OCI-LY1 (cell line): Measurements from ENCODE around the gene ZNRF1.

ENCODE experiments used
- H2AFZ ChIP-seq: fragments of 200-600 bp; sonication (generic), shearing (Covaris generic); 2 replicates; pipeline ENCODE4 v1.6.0; 2014; ENCODE audit warnings: antibody characterized with exemption, mild to moderate bottlenecking, low read length
- H3F3A ChIP-seq: fragments of 200-600 bp; sonication (generic), shearing (Covaris generic); 2 replicates; pipeline ENCODE4 v1.6.0; 2014; ENCODE audit warnings: mild to moderate bottlenecking, antibody characterized with exemption, low read length, moderate library complexity; ENCODE audit not compliant: insufficient read depth
- H3K27ac ChIP-seq: fragments of 200-600 bp; sonication (generic); 2 replicates; pipeline ENCODE4 v1.5.1; 2014; ENCODE audit warnings: low read length, mixed run types, mild to moderate bottlenecking, low read depth; ENCODE audit not compliant: poor library complexity, severe bottlenecking
- H3K27me3 ChIP-seq: fragments of 200-600 bp; sonication (generic); 2 replicates; pipeline ENCODE4 v1.6.0; 2014; ENCODE audit warnings: antibody characterized with exemption, mild to moderate bottlenecking, low read length, moderate library complexity; ENCODE audit not compliant: insufficient read depth
- H3K36me3 ChIP-seq: fragments of 200-600 bp; sonication (generic); 2 replicates; pipeline ENCODE4 v1.6.1; 2014; ENCODE audit warnings: mild to moderate bottlenecking, antibody characterized with exemption, low read length, moderate library complexity, mixed read lengths; ENCODE audit not compliant: insufficient read depth
- H3K4me1 ChIP-seq: fragments of 200-600 bp; sonication (generic); 2 replicates; pipeline ENCODE4 v1.5.1; 2014; ENCODE audit warnings: mild to moderate bottlenecking, low read length, moderate library complexity; ENCODE audit not compliant: insufficient read depth, severe bottlenecking
- H3K4me2 ChIP-seq: fragments of 200-600 bp; sonication (generic), shearing (Covaris generic); 2 replicates; pipeline ENCODE4 v1.6.1; 2014; ENCODE audit warnings: low read length
- H3K4me3 ChIP-seq: fragments of 200-600 bp; sonication (generic); 2 replicates; pipeline ENCODE4 v1.5.1; 2014; ENCODE audit warnings: low read length, low read depth, mild to moderate bottlenecking, mixed read lengths; ENCODE audit not compliant: poor library complexity, severe bottlenecking
- H3K79me2 ChIP-seq: fragments of 200-600 bp; shearing (Covaris generic); 2 replicates; pipeline ENCODE4 v1.6.1; 2016; ENCODE audit warnings: mixed run types, low read length, mixed read lengths; ENCODE audit not compliant: insufficient read depth
- H3K9ac ChIP-seq: fragments of 200-600 bp; sonication (generic), shearing (Covaris generic); 2 replicates; pipeline ENCODE4 v1.6.1; 2014; ENCODE audit warnings: mild to moderate bottlenecking, low read length, mixed read lengths
- H3K9me2 ChIP-seq: fragments of 200-600 bp; sonication (generic), shearing (Covaris generic); 2 replicates; pipeline ENCODE4 v1.6.1; 2014; ENCODE audit warnings: low read depth, mild to moderate bottlenecking, low read length, mixed read lengths
- H3K9me3 ChIP-seq: fragments of 200-600 bp; shearing (Covaris generic); 2 replicates; pipeline ENCODE4 v1.6.1; 2014; ENCODE audit warnings: low read length, mixed read lengths
- H4K20me1 ChIP-seq: fragments of 200-600 bp; sonication (generic), shearing (Covaris generic); 2 replicates; pipeline ENCODE4 v1.6.0; 2016; ENCODE audit warnings: mild to moderate bottlenecking, low read length; ENCODE audit not compliant: insufficient read depth
- EZH2 ChIP-seq: fragments of 200-600 bp; sonication (generic), shearing (Covaris generic); IDR thresholded peaks from 2 replicates; pipeline ENCODE4 v1.8.0; 2017; ENCODE audit warnings: borderline replicate concordance, mixed run types, mild to moderate bottlenecking, antibody characterized with exemption, low read length, moderate library complexity, mixed read lengths
- TF ChIP-seq, protein P1 (sequence below): fragments of 200-600 bp; sonication (generic), shearing (Covaris generic); IDR thresholded peaks from 2 replicates; pipeline ENCODE4 v1.5.1; 2017; ENCODE audit warnings: mild to moderate bottlenecking, antibody characterized with exemption, low read length, moderate library complexity, mixed read lengths

ZNRF1 gene

DNA sequence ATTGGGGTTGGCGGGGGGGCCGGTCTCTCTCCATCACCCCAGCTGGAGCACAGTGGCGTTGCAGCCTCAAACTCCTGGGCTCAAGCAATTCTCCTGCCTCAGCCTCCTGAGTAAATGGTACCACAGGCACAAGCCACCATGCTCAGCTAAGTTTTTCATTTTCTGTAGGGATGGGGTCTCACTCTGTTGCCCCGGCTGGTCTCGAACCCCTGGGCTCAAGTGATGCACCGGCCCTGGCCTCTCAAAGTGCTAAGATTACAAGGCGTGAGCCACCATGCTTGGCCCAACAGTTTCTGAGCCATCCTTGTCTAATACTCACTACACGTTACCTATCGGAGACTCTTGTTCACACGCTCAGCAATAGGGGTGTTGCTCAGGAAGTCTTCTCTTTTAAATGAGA lies 25.5 kb upstream of the ZNRF1 start:
- no peaks in the 10 kb centered on the region for H3K27me3 ChIP-seq
- no peaks in the 10 kb centered on the region for H3F3A ChIP-seq
- no peaks in the 10 kb centered on the region for H3K4me1 ChIP-seq
- H3K79me2 ChIP-seq = no peaks in the 10 kb centered on the region
- H3K4me2 ChIP-seq = no peak overlapping the region
- H3K9me3 ChIP-seq = no peaks in the 10 kb centered on the region
- no peak overlapping the region for H2AFZ ChIP-seq
- H3K36me3 ChIP-seq = peaks cover 10% of the 10 kb centered on the region; the same call in 1 of the 2 replicates
- no peak overlapping the region for H3K27ac ChIP-seq
- H4K20me1 ChIP-seq = no peaks in the 10 kb centered on the region
- no peak for TF ChIP-seq EZH2
- no peaks in the 10 kb centered on the region for H3K9me2 ChIP-seq
- no peak overlapping the region for H3K9ac ChIP-seq
- H3K4me3 ChIP-seq = no peak overlapping the region

DNA sequence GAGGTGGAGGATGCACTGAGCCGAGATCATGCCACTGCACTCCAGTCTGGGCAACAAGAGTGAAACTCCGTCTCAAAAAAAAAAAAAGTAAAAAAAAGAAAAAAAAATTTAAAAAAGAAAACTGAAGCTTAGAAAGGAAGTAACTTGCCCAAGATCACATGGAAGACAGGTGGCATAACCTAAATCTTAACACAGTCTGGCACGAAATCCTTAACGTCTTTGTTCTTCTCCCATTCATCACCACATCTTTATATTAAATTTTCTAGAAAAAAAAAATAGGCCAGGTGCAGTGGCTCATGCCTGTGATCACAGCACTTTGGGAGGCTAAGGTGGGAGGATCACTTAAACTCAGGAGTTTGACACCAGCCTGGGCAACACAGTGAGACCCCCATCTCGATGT lies 23.2 kb upstream of the ZNRF1 start:
- Histone ChIP-seq H3K4me3 (no peak overlapping the region), H3K4me2 (no peak overlapping the region), H3K9ac (no peak overlapping the region), H3K9me3 (no peaks in the 10 kb centered on the region), H3K79me2 (no peaks in the 10 kb centered on the region), H3K9me2 (no peaks in the 10 kb centered on the region), H4K20me1 (no peaks in the 10 kb centered on the region), H3K4me1 (no peaks in the 10 kb centered on the region), H3K36me3 (peaks cover 16% of the 10 kb centered on the region), H2AFZ (no peak overlapping the region), H3K27me3 (no peaks in the 10 kb centered on the region), H3K27ac (no peak overlapping the region), H3F3A (no peaks in the 10 kb centered on the region)
- TF ChIP-seq, protein P1, sequence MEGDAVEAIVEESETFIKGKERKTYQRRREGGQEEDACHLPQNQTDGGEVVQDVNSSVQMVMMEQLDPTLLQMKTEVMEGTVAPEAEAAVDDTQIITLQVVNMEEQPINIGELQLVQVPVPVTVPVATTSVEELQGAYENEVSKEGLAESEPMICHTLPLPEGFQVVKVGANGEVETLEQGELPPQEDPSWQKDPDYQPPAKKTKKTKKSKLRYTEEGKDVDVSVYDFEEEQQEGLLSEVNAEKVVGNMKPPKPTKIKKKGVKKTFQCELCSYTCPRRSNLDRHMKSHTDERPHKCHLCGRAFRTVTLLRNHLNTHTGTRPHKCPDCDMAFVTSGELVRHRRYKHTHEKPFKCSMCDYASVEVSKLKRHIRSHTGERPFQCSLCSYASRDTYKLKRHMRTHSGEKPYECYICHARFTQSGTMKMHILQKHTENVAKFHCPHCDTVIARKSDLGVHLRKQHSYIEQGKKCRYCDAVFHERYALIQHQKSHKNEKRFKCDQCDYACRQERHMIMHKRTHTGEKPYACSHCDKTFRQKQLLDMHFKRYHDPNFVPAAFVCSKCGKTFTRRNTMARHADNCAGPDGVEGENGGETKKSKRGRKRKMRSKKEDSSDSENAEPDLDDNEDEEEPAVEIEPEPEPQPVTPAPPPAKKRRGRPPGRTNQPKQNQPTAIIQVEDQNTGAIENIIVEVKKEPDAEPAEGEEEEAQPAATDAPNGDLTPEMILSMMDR = no peak
- no peak for TF ChIP-seq EZH2

DNA sequence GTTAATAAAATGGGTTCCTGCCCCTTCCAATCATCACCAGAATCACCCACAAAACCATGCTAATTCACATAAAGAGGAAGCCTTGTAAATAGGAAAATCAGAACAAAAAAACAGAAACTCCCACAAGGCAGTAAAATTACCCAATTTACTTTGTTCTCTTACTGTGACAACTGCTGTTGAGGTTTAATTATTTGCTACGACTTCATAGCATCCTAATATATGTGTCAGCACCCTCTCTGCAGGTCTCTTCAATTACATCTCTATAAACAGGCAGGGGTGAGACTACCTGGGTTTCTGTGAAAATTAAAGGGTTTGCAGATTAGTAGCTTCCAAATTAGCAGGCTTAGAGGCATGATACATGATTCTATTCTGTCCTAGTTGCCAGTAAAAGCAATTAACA lies 16.6 kb upstream of the ZNRF1 start:
- no peak overlapping the region for H3K4me2 ChIP-seq
- H3K27me3 ChIP-seq = no peaks in the 10 kb centered on the region
- H3K9ac ChIP-seq = no peak overlapping the region
- no peak overlapping the region for H2AFZ ChIP-seq
- H4K20me1 ChIP-seq = no peaks in the 10 kb centered on the region
- peaks cover 14% of the 10 kb centered on the region for H3K36me3 ChIP-seq
- H3K4me3 ChIP-seq = no peak overlapping the region
- H3K27ac ChIP-seq = no peak overlapping the region
- peaks cover 6% of the 10 kb centered on the region for H3K4me1 ChIP-seq
- H3K9me3 ChIP-seq = no peaks in the 10 kb centered on the region
- TF ChIP-seq, protein P1 = no peak
- no peak for TF ChIP-seq EZH2
- no peaks in the 10 kb centered on the region for H3F3A ChIP-seq
- H3K79me2 ChIP-seq = peaks cover 7% of the 10 kb centered on the region; the same call in 1 of the 2 replicates
- H3K9me2 ChIP-seq = no peaks in the 10 kb centered on the region

DNA sequence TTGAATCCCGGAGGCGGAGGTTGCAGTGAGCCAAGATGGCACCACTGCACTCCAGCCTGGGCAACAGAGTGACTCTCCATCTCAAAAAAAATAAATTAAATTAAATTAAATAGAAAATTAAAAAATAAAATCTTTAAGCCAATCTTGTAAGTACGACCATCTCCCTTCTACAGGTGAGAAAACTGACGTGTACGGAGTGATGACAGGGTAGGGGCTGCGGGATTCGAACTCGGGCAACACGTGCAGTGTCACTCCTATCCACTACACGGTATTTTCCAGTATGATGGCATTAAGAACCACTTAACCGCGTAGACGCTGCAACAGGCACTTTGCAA lies 14.7 kb upstream of the ZNRF1 start:
- Histone ChIP-seq H3K79me2 (peaks cover 7% of the 10 kb centered on the region; the same call in 1 of the 2 replicates), H3K4me2 (peak overlapping the region; percentile 72), H3K9me3 (no peaks in the 10 kb centered on the region), H3K27ac (no peak overlapping the region), H2AFZ (no peak overlapping the region), H4K20me1 (no peaks in the 10 kb centered on the region), H3K9me2 (no peaks in the 10 kb centered on the region), H3K4me1 (peaks cover 6% of the 10 kb centered on the region), H3K27me3 (no peaks in the 10 kb centered on the region), H3F3A (no peaks in the 10 kb centered on the region), H3K4me3 (peak overlapping the region; percentile 79), H3K36me3 (peaks cover 6% of the 10 kb centered on the region), H3K9ac (peak overlapping the region; percentile 78)
- TF ChIP-seq, protein P1 = no peak
- no peak for TF ChIP-seq EZH2
